DOHH2 (cell line): ENCODE measurements around the gene ACBD7.

Source experiments
- CTCF ChIP-seq: fragments of 200-600 bp; sonication (generic); IDR thresholded peaks from one replicate; pipeline ENCODE4 v1.5.1; 2014; ENCODE audit warnings: antibody characterized with exemption, mild to moderate bottlenecking, low read depth, low read length; ENCODE audit not compliant: poor library complexity, severe bottlenecking
- EZH2phosphoT487 ChIP-seq: fragments of 200-600 bp; sonication (generic); IDR thresholded peaks from 2 replicates; pipeline ENCODE4 v1.6.1; 2017; ENCODE audit warnings: borderline replicate concordance, mild to moderate bottlenecking, antibody characterized with exemption, low read length, moderate library complexity, mixed read lengths

DNA sequence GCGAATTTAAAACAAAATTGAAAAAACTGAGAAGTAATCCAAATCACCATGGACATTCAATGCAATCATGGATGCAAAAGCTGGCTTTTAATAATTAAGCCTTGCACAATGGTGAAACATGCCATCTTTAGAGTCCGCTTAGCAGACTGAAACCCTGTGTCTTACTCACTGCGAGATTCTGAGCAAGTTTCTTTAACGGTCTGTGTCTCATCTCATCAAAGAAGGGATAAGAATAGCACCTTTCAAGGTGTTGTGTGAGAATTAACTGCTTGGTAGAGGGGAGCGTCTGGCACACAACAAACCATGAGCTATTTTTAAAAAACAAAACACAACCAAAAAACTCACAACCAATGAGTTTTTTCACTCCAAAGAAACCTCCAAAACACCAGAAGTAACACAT is 21.4 kb downstream of the ACBD7 start:
- TF ChIP-seq CTCF (no peak), EZH2phosphoT487 (no peak)
